Measurements from ENCODE around the gene HEATR5A.
"Not testable (repeated sequence)": the region's sequence is repeated elsewhere in the genome, so short reads cannot be mapped to it uniquely, and the experiment has no call there.

Gene HEATR5A

GRCh38 chr14:31257244-31257553 lies 163.2 kb downstream of the HEATR5A start:
- DNase-seq (ENCODE audit: low spot score), result no peak

GRCh38 chr14:31256534-31257243 lies 163.7 kb downstream of the HEATR5A start:
- DNase-seq (ENCODE audit: low spot score), result no peak

GRCh38 chr14:31255918-31256317 lies 164.4 kb downstream of the HEATR5A start:
- not testable (repeated sequence) for DNase-seq (ENCODE audit: low spot score)

GRCh38 chr14:31255286-31255685 lies 165.1 kb downstream of the HEATR5A start:
- no peak for DNase-seq (ENCODE audit: low spot score)

GRCh38 chr14:31253746-31254471 lies 166.4 kb downstream of the HEATR5A start:
- no peak for DNase-seq (ENCODE audit: low spot score)

GRCh38 chr14:31252865-31253264 lies 167.5 kb downstream of the HEATR5A start:
- DNase-seq (ENCODE audit: low spot score), result no peak

- DNase-seq (ENCODE audit: low spot score), result peak; percentile 53
Measured at GRCh38 chr14:31251028-31251958, 169.1 kb downstream of the HEATR5A start.

- no peak for DNase-seq (ENCODE audit: low spot score)
Measured at GRCh38 chr14:31244626-31245025, 175.7 kb downstream of the HEATR5A start.

- no peak for DNase-seq (ENCODE audit: low spot score)
Measured at GRCh38 chr14:31243860-31244259, 176.5 kb downstream of the HEATR5A start.

GRCh38 chr14:31242161-31242940 lies 178.0 kb downstream of the HEATR5A start:
- DNase-seq (ENCODE audit: low spot score), result not testable (repeated sequence)
